ENCODE data around the gene YIF1A. TPM values are rescaled to one million over a fixed set of nuclear protein-coding genes. Genes with fewer than 3 reads are reported as not detected.
A peak's percentile ranks its signal among the peaks of the same experiment; 100 is the strongest.

Gene YIF1A
- total RNA-seq, 1 donor from 2014 or later, result 53.4 TPM

GRCh38 chr11:66331542-66332370 lies 42.8 kb upstream of the YIF1A start:
- DNase-seq (no peak), ATAC-seq (ENCODE audit: low read depth) (no peak)
- intact Hi-C loops (cut with micrococcal nuclease), result no loop called here
- ChIA-PET CTCF (interaction anchor here (6.2 kb wide), 1 partner anchor 20 kb away, joined by 67 read pairs; no protein-coding TSS in a partner anchor), POLR2A (interaction anchor here (1.1 kb wide), 1 partner anchor 19 kb away, joined by 4 read pairs; no protein-coding TSS in a partner anchor)
- Mint-ChIP-seq H3K36me3 (ENCODE audit: low read depth) (no peaks in the 10 kb centered on the region), H3K9me3 (no peaks in the 10 kb centered on the region), H3K4me1 (peaks cover 30% of the 10 kb centered on the region), H3K27ac (no peak overlapping the region), H3K27me3 (peaks cover 6% of the 10 kb centered on the region), H3K4me3 (no peak overlapping the region)
- TF ChIP-seq CTCF (IDR thresholded peaks at IDR 0.05), result no peak

- no peak overlapping the region for H3K4me3 Mint-ChIP-seq
- intact Hi-C loops (cut with micrococcal nuclease), result no loop called here
- no peak for DNase-seq
- H3K9me3 Mint-ChIP-seq, result no peaks in the 10 kb centered on the region
- peaks cover 4% of the 10 kb centered on the region for H3K27me3 Mint-ChIP-seq
- no peak overlapping the region for H3K27ac Mint-ChIP-seq
- ChIA-PET CTCF (interaction anchor here (6.2 kb wide), 1 partner anchor 19 kb away, joined by 67 read pairs; no protein-coding TSS in a partner anchor), POLR2A (interaction anchor here (1.1 to 1.5 kb wide), 2 partner anchors 18 to 20 kb away, joined by 4 read pairs; no protein-coding TSS in a partner anchor)
- H3K4me1 Mint-ChIP-seq, result peaks cover 27% of the 10 kb centered on the region
- ATAC-seq (ENCODE audit: low read depth), result no peak
- no peaks in the 10 kb centered on the region for H3K36me3 Mint-ChIP-seq (ENCODE audit: low read depth)
- TF ChIP-seq CTCF (IDR thresholded peaks at IDR 0.05), result no peak
Measured at GRCh38 chr11:66330931-66331330, 42.0 kb upstream of the YIF1A start.

- DNase-seq (no peak), ATAC-seq (ENCODE audit: low read depth) (no peak)
- no peak overlapping the region for H3K4me3 Mint-ChIP-seq
- no peak for TF ChIP-seq CTCF (IDR thresholded peaks at IDR 0.05)
- H3K27ac Mint-ChIP-seq, result no peak overlapping the region
- H3K36me3 Mint-ChIP-seq (ENCODE audit: low read depth), result no peaks in the 10 kb centered on the region
- intact Hi-C loops (cut with micrococcal nuclease), result loop anchor here (2.0 kb wide), 2 partner anchors 16 to 40 kb away; partner anchors contain the start of genes BRMS1 and YIF1A
- H3K9me3 Mint-ChIP-seq, result no peaks in the 10 kb centered on the region
- H3K4me1 Mint-ChIP-seq, result peaks cover 22% of the 10 kb centered on the region
- POLR2A ChIA-PET, result interaction anchor here (1.0 to 1.5 kb wide), 4 partner anchors 17 to 73 kb away, joined by 4 to 6 read pairs (median 5); no protein-coding TSS in a partner anchor
- no peaks in the 10 kb centered on the region for H3K27me3 Mint-ChIP-seq
- CTCF ChIA-PET, result interaction anchor here (0.7 to 6.2 kb wide), 2 partner anchors 18 to 1104 kb away, joined by 3 to 67 read pairs; no protein-coding TSS in a partner anchor
Measured at GRCh38 chr11:66329165-66329673, 40.3 kb upstream of the YIF1A start.

- ATAC-seq (ENCODE audit: low read depth), result peak; percentile 99
- peak; percentile 63 for TF ChIP-seq CTCF (IDR thresholded peaks at IDR 0.05)
- Mint-ChIP-seq H3K27ac (no peak overlapping the region), H3K4me1 (peaks cover 22% of the 10 kb centered on the region), H3K36me3 (ENCODE audit: low read depth) (no peaks in the 10 kb centered on the region), H3K27me3 (no peaks in the 10 kb centered on the region), H3K9me3 (no peaks in the 10 kb centered on the region), H3K4me3 (peak overlapping the region; percentile 46)
- POLR2A ChIA-PET, result interaction anchor here (1.0 to 1.2 kb wide), 3 partner anchors 16 to 72 kb away, joined by 4 to 6 read pairs (median 6); no protein-coding TSS in a partner anchor
- CTCF ChIA-PET, result interaction anchor here (0.7 to 6.2 kb wide), 2 partner anchors 17 to 1103 kb away, joined by 3 to 67 read pairs; no protein-coding TSS in a partner anchor
- DNase-seq, result peak; percentile 79
- intact Hi-C loops (cut with micrococcal nuclease), result loop anchor here (1.0 to 2.0 kb wide), 5 partner anchors 16 to 106 kb away; partner anchors contain the start of genes BRMS1 and YIF1A
Measured at GRCh38 chr11:66328302-66329144, 39.6 kb upstream of the YIF1A start.

Measured in activated B cell treated with CpG ODN at 0.5 μM for 24 hours (primary cell).